Measurements from ENCODE around the gene ESPN. TPM values are rescaled to one million over a fixed set of nuclear protein-coding genes. Genes with fewer than 3 reads are reported as not detected.

ESPN gene
- total RNA-seq, 2 experiments from 2014 or later, result 2.0 to 3.9 TPM

DNA sequence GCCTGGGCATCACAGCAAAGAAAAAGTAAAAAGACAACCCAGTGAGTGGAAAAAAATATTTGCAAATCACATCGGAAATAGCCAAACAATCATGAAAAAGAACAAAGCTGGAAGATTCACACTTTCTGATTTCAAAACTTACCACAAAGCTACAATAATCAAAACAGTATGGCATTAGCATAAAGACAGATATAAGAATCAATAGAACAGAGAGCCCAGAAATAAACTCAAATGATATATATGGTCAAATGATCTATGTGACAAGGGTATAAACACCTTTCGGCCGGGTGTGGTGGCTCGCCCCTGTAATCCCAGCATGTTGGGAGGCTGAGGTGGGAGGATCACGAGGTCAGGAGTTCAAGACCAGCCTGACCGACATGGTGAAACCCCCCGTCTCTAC is 44.5 kb upstream of the ESPN start:
- DNase-seq (no peak), ATAC-seq (ENCODE audit: poor library complexity) (no peak)
- intact Hi-C loops (cut with DNase I, micrococcal nuclease), result no loop called here
- Mint-ChIP-seq H3K27me3 (no peaks in the 10 kb centered on the region), H3K36me3 (ENCODE audit: low read depth) (no peaks in the 10 kb centered on the region), H3K9me3 (no peaks in the 10 kb centered on the region), H3K4me3 (no peak overlapping the region), H3K27ac (no peak overlapping the region), H3K4me1 (ENCODE audit: low read depth) (no peaks in the 10 kb centered on the region)
- POLR2A ChIA-PET, result no interaction called here
- no peak overlapping the region for H3K4me3 ChIP-seq (ENCODE audit: low read length)
- no peaks in the 10 kb centered on the region for H3K4me1 ChIP-seq (ENCODE audit: insufficient read depth, low read length)
- H3K9me3 ChIP-seq (ENCODE audit: control insufficient read depth in 1 of 2, insufficient read depth in 1 of 2, low read length in 2 of 2), result peaks cover 0 to 3% of the 10 kb centered on the region in 2 experiments
- TF ChIP-seq, protein P1, sequence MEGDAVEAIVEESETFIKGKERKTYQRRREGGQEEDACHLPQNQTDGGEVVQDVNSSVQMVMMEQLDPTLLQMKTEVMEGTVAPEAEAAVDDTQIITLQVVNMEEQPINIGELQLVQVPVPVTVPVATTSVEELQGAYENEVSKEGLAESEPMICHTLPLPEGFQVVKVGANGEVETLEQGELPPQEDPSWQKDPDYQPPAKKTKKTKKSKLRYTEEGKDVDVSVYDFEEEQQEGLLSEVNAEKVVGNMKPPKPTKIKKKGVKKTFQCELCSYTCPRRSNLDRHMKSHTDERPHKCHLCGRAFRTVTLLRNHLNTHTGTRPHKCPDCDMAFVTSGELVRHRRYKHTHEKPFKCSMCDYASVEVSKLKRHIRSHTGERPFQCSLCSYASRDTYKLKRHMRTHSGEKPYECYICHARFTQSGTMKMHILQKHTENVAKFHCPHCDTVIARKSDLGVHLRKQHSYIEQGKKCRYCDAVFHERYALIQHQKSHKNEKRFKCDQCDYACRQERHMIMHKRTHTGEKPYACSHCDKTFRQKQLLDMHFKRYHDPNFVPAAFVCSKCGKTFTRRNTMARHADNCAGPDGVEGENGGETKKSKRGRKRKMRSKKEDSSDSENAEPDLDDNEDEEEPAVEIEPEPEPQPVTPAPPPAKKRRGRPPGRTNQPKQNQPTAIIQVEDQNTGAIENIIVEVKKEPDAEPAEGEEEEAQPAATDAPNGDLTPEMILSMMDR (IDR thresholded peaks at IDR 0.05), result no peak
- H3K36me3 ChIP-seq (ENCODE audit: insufficient read depth, low read length), result no peaks in the 10 kb centered on the region
- no peak overlapping the region for H3K27ac ChIP-seq (ENCODE audit: low read depth in 1 of 2, low read length in 2 of 2)
- CTCF ChIA-PET, result interaction anchor here (0.9 to 1.5 kb wide), 3 partner anchors 31 to 134 kb away, joined by 3 to 4 read pairs (median 3); no protein-coding TSS in a partner anchor
- no peaks in the 10 kb centered on the region for H3K27me3 ChIP-seq (ENCODE audit: control insufficient read depth in 1 of 2, insufficient read depth in 2 of 2, low read length in 2 of 2)

DNA sequence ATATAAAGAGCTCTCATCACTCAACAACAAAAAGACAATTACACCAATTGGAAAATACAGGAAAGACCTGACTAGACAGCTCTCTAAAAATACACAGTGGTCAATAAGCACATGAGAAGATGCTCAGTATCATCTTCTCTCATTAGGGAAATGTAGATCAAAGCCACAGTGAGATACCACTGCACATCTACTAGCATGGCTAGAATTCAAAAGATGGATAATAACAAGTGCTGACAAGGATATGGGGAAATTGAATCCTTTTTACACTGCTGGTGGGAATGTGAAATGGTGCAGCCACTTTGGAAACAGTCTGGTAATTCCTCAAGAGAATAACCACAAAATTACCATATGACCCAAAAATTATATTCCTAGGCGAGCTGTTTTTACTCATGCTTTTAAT is 40.4 kb upstream of the ESPN start:
- no peaks in the 10 kb centered on the region for H3K27me3 ChIP-seq (ENCODE audit: control insufficient read depth in 1 of 2, insufficient read depth in 2 of 2, low read length in 2 of 2)
- TF ChIP-seq, protein P1 (IDR thresholded peaks at IDR 0.05), result no peak
- Mint-ChIP-seq H3K36me3 (ENCODE audit: low read depth) (no peaks in the 10 kb centered on the region), H3K4me1 (ENCODE audit: low read depth) (no peaks in the 10 kb centered on the region), H3K9me3 (no peaks in the 10 kb centered on the region), H3K27me3 (no peaks in the 10 kb centered on the region), H3K4me3 (no peak overlapping the region), H3K27ac (no peak overlapping the region)
- intact Hi-C loops (cut with DNase I, micrococcal nuclease), result no loop called here
- no peaks in the 10 kb centered on the region for H3K4me1 ChIP-seq (ENCODE audit: insufficient read depth, low read length)
- ATAC-seq (ENCODE audit: poor library complexity) (no peak), DNase-seq (no peak)
- ChIA-PET POLR2A (interaction anchor here (2.2 kb wide), 1 partner anchor 10 kb away, joined by 5 read pairs; no protein-coding TSS in a partner anchor), CTCF (no interaction called here)
- H3K36me3 ChIP-seq (ENCODE audit: insufficient read depth, low read length), result no peaks in the 10 kb centered on the region
- no peak overlapping the region for H3K4me3 ChIP-seq (ENCODE audit: low read length)
- H3K27ac ChIP-seq (ENCODE audit: low read depth in 1 of 2, low read length in 2 of 2), result no peak overlapping the region
- peaks cover 0 to 3% of the 10 kb centered on the region in 2 experiments for H3K9me3 ChIP-seq (ENCODE audit: control insufficient read depth in 1 of 2, insufficient read depth in 1 of 2, low read length in 2 of 2)

DNA sequence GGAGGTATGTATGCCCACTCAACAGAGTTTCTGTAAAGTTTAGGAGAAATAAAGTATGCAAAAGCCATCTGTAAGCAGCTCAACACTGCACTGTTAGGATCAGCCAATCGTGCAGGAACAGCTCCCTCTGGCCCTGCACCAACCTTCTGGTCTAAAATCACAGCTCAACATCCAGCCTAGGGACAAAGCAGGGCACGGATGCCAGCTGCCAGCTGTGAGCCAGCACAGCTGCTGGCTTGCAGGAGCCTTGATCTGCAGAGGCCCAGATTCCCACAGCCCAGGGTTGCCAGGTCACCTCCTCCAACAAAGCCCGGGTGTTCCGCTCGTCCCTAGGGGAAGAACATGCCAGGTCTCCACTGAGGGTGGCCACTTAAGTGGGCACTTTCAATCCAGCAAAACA is 39.6 kb upstream of the ESPN start:
- H3K4me1 Mint-ChIP-seq (ENCODE audit: low read depth), result no peaks in the 10 kb centered on the region
- CTCF ChIA-PET, result no interaction called here
- DNase-seq (no peak), ATAC-seq (ENCODE audit: poor library complexity) (no peak)
- no peak overlapping the region for H3K4me3 ChIP-seq (ENCODE audit: low read length)
- H3K4me3 Mint-ChIP-seq, result no peak overlapping the region
- TF ChIP-seq, protein P1 (IDR thresholded peaks at IDR 0.05), result no peak
- intact Hi-C loops (cut with DNase I, micrococcal nuclease), result no loop called here
- H3K36me3 ChIP-seq (ENCODE audit: insufficient read depth, low read length), result no peaks in the 10 kb centered on the region
- H3K27ac ChIP-seq (ENCODE audit: low read depth in 1 of 2, low read length in 2 of 2), result no peak overlapping the region
- H3K27me3 Mint-ChIP-seq, result no peaks in the 10 kb centered on the region
- H3K27me3 ChIP-seq (ENCODE audit: control insufficient read depth in 1 of 2, insufficient read depth in 2 of 2, low read length in 2 of 2), result no peaks in the 10 kb centered on the region
- no peaks in the 10 kb centered on the region for H3K36me3 Mint-ChIP-seq (ENCODE audit: low read depth)
- H3K4me1 ChIP-seq (ENCODE audit: insufficient read depth, low read length), result no peaks in the 10 kb centered on the region
- H3K9me3 Mint-ChIP-seq, result no peaks in the 10 kb centered on the region
- H3K9me3 ChIP-seq (ENCODE audit: control insufficient read depth in 1 of 2, insufficient read depth in 1 of 2, low read length in 2 of 2), result peaks cover 0 to 3% of the 10 kb centered on the region in 2 experiments
- POLR2A ChIA-PET, result interaction anchor here (2.2 kb wide), 1 partner anchor 9 kb away, joined by 5 read pairs; no protein-coding TSS in a partner anchor
- no peak overlapping the region for H3K27ac Mint-ChIP-seq
